ENCODE data around the gene SMIM12.

The SMIM12 gene

DNA sequence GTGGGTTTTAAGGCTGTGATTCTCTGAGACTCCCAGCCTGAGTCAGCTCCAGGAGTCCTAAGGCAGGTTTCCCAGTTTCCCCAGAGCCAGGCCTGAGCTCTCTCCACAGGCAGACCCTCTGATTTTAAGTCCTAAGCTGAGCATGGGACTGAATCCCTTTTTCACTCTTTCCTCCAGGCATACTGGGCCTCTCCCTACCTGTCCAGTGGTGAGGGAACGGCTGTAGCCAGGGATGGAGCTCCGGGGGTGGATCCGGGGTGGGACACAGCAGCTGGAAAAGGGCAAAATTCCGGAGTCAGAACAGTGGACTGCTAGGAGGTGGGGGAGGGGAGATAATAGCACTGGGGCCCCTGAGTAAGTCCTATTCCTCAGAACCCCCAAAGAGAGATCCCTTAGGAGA is 39.9 kb upstream of the SMIM12 start:
- Histone ChIP-seq H3K27ac (ENCODE audit: low read length) (no peak overlapping the region), H3K4me3 (ENCODE audit: low read length in 2 of 2) (no peak overlapping the region), H3K9me3 (ENCODE audit: control insufficient read depth in 2 of 2, low read length in 2 of 2) (no peaks in the 10 kb centered on the region), H3K9ac (ENCODE audit: low read length in 2 of 2) (no peak overlapping the region), H3K4me1 (ENCODE audit: control insufficient read depth, insufficient read depth, low read length) (no peaks in the 10 kb centered on the region), H3K27me3 (ENCODE audit: control insufficient read depth in 1 of 2, insufficient read depth in 2 of 2, low read length in 2 of 2) (peaks cover 0 to 15% of the 10 kb centered on the region in 2 donors), H3K36me3 (ENCODE audit: control insufficient read depth in 2 of 2, insufficient read depth in 2 of 2, low read length in 2 of 2) (no peaks in the 10 kb centered on the region)

DNA sequence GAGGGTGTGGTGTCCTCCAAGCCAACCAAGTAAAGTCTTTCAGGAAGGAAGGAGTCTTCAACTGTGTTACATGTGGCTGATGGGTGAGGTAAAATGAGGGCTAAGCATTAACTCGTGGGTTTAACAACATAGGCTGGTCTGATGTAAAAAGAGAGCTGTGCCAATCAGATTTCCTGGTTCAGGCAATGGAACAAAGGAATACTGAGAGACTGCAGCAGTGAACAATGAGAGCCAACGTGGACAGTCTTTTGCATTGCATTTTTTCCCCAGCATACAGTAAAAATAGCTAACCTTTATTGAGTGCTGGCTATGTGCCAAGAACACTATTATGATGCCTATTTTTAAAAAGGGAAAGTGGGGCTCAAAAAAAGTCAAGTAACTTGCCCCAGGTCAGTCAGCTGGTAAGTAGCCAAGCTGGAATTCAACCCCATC is 38.8 kb upstream of the SMIM12 start:
- H3K9me3 ChIP-seq (ENCODE audit: control insufficient read depth in 2 of 2, low read length in 2 of 2) = no peaks in the 10 kb centered on the region
- no peak overlapping the region for H3K9ac ChIP-seq (ENCODE audit: low read length in 2 of 2)
- no peak overlapping the region for H3K27ac ChIP-seq (ENCODE audit: low read length)
- H3K4me3 ChIP-seq (ENCODE audit: low read length in 2 of 2) = no peak overlapping the region
- no peaks in the 10 kb centered on the region for H3K4me1 ChIP-seq (ENCODE audit: control insufficient read depth, insufficient read depth, low read length)
- H3K36me3 ChIP-seq (ENCODE audit: control insufficient read depth in 2 of 2, insufficient read depth in 2 of 2, low read length in 2 of 2) = no peaks in the 10 kb centered on the region
- H3K27me3 ChIP-seq (ENCODE audit: control insufficient read depth in 1 of 2, insufficient read depth in 2 of 2, low read length in 2 of 2) = peaks cover 0 to 13% of the 10 kb centered on the region in 2 donors

DNA sequence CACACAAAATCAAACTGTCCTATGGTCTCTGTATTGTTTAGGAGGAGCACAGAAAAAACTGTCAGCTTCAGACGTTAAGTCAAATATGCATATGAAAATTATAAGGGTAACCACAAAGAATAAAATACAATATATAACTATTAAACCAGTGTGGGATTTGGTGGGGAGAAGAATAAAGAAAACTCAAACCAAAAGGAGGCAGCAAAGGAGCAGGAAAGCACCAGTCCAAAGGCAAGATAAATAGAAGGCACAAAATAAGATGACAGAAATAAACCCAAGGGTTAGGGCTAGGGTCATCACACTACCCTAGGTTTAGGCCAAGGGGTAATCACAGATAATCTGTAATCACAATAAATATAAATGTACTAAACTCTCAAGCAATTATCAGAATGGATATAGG is 37.1 kb upstream of the SMIM12 start:
- no peak overlapping the region for H3K9ac ChIP-seq (ENCODE audit: low read length in 2 of 2)
- H3K36me3 ChIP-seq (ENCODE audit: control insufficient read depth in 2 of 2, insufficient read depth in 2 of 2, low read length in 2 of 2) = no peaks in the 10 kb centered on the region
- H3K27me3 ChIP-seq (ENCODE audit: control insufficient read depth in 1 of 2, insufficient read depth in 2 of 2, low read length in 2 of 2) = peaks cover 0 to 7% of the 10 kb centered on the region in 2 donors
- peaks cover 0 to 7% of the 10 kb centered on the region in 2 donors for H3K9me3 ChIP-seq (ENCODE audit: control insufficient read depth in 2 of 2, low read length in 2 of 2)
- no peaks in the 10 kb centered on the region for H3K4me1 ChIP-seq (ENCODE audit: control insufficient read depth, insufficient read depth, low read length)
- no peak overlapping the region for H3K4me3 ChIP-seq (ENCODE audit: low read length in 2 of 2)
- no peak overlapping the region for H3K27ac ChIP-seq (ENCODE audit: low read length)

DNA sequence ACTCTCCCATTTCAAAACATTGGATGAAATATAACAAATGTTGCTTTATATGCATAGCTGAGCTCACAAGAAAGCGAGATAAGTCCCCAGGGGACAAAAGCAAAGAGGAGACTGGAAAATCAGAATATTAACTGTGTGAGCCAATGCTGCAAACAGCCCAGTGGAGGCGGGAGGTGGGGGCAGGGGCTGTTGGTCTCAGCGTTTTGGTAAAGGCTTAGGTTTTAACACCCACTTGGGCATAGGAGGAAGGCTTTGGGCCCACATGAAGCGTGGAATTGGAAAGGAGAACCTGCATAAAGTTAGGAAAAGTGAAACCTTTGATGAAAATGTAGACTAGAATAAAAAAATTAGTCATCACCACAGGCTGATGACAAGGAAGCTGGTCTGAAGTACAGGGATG is 30.2 kb upstream of the SMIM12 start:
- Histone ChIP-seq H3K4me3 (ENCODE audit: low read length in 2 of 2) (no peak overlapping the region), H3K9ac (ENCODE audit: low read length in 2 of 2) (no peak overlapping the region), H3K36me3 (ENCODE audit: control insufficient read depth in 2 of 2, insufficient read depth in 2 of 2, low read length in 2 of 2) (no peaks in the 10 kb centered on the region), H3K4me1 (ENCODE audit: control insufficient read depth, insufficient read depth, low read length) (peaks cover 11% of the 10 kb centered on the region), H3K27ac (ENCODE audit: low read length) (no peak overlapping the region), H3K27me3 (ENCODE audit: control insufficient read depth in 1 of 2, insufficient read depth in 2 of 2, low read length in 2 of 2) (peaks cover 15 to 20% of the 10 kb centered on the region in 2 donors), H3K9me3 (ENCODE audit: control insufficient read depth in 2 of 2, low read length in 2 of 2) (peaks cover 0 to 7% of the 10 kb centered on the region in 2 donors)

DNA sequence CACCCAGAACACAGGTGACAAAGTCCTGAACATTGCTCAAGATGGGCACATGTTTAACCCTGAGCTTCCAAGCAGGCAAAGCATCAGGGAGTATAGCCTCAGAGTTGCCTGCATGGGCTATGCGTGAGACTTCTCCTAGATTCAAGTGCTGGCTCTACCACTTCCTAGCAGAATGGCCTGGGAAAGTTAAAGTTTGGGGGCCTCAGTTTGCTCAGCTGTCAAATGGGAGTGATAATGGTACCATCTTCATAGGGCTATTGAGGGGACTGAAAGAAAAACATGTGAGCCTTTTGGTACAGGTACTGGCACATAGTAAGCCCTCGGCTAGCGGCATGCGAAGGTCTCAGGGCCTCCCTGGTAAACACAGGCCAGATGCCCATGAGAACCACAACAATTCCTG is 28.0 kb upstream of the SMIM12 start:
- H3K36me3 ChIP-seq (ENCODE audit: control insufficient read depth in 2 of 2, insufficient read depth in 2 of 2, low read length in 2 of 2) = no peaks in the 10 kb centered on the region
- H3K4me3 ChIP-seq (ENCODE audit: low read length in 2 of 2) = no peak overlapping the region
- peaks cover 11% of the 10 kb centered on the region for H3K4me1 ChIP-seq (ENCODE audit: control insufficient read depth, insufficient read depth, low read length)
- H3K9ac ChIP-seq (ENCODE audit: low read length in 2 of 2) = no peak overlapping the region
- H3K9me3 ChIP-seq (ENCODE audit: control insufficient read depth in 2 of 2, low read length in 2 of 2) = peaks cover 0 to 5% of the 10 kb centered on the region in 2 donors
- H3K27ac ChIP-seq (ENCODE audit: low read length) = no peak overlapping the region
- H3K27me3 ChIP-seq (ENCODE audit: control insufficient read depth in 1 of 2, insufficient read depth in 2 of 2, low read length in 2 of 2) = peaks cover 30 to 37% of the 10 kb centered on the region in 2 donors

DNA sequence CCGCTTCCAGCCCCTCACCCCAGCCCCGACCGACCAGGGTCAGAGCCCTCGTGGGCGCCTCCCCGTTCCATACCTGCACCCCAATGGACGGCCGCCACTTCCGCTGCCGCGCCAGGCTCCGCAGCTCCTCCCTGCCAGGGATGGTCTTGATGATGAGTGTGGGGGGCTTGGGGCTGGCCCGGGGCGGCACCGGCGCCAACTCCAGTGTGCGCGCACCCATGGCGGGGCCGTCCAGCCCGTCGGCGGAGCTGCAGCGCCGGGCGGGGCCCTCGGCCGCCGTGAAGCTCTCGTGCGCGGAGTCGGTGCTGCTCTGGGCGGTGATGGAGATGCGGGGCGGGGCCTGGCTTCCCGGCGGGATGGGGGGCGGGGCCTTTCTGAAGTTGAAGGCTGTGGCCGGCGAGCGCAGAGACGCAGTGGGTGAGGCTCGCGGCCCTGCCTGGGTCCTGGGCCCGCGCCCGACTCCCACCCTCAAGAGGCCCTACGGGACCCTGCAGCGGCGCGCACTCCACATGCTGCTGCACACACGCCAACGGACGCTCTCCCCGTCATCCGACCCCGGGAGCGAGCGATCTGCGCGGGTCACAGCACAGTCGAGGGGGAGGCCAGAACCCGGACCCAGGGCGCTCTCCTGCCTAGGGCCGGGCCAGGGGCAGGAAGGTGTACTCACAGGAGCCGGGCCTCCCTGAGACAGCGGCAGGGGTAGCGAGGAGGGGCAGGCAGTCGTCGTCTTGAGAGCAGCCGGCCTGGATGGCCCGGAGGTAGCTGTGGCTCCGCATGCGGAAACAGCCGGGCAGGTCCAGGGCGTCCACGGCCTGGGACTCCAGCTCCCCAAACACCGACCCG is 26.1 kb upstream of the SMIM12 start:
- Histone ChIP-seq H3K27me3 (ENCODE audit: control insufficient read depth in 1 of 2, insufficient read depth in 2 of 2, low read length in 2 of 2) (peaks cover 30 to 37% of the 10 kb centered on the region in 2 donors), H3K4me3 (ENCODE audit: low read length in 2 of 2) (peak overlapping the region; percentile 20 to 63), H3K36me3 (ENCODE audit: control insufficient read depth in 2 of 2, insufficient read depth in 2 of 2, low read length in 2 of 2) (no peaks in the 10 kb centered on the region), H3K9ac (ENCODE audit: low read length in 2 of 2) (no peak overlapping the region), H3K9me3 (ENCODE audit: control insufficient read depth in 2 of 2, low read length in 2 of 2) (peaks cover 2 to 4% of the 10 kb centered on the region in 2 donors), H3K4me1 (ENCODE audit: control insufficient read depth, insufficient read depth, low read length) (peaks cover 11% of the 10 kb centered on the region), H3K27ac (ENCODE audit: low read length) (no peak overlapping the region)

DNA sequence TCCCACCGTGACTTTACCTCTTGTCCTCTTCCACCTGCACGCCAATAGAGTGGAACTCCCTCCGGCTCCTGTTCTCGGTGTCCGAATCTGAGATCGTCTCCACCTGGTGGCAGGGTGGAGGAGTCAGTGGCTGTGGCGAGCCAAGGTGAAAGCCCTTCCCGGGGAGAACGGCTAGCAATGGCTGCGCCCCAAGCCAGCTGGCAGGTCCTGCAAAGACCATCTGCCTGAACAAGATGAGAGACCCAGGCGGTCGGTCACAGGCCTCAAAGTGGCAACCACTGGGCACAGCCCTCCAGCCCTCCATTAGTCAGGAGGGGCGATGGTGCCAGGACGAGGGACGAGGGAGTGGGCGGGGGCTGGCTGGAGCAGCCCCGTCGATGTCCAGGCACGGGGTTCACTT is 25.4 kb upstream of the SMIM12 start:
- peaks cover 11% of the 10 kb centered on the region for H3K4me1 ChIP-seq (ENCODE audit: control insufficient read depth, insufficient read depth, low read length)
- H3K27me3 ChIP-seq (ENCODE audit: control insufficient read depth in 1 of 2, insufficient read depth in 2 of 2, low read length in 2 of 2) = peaks cover 30 to 40% of the 10 kb centered on the region in 2 donors
- peaks cover 2 to 4% of the 10 kb centered on the region in 2 donors for H3K9me3 ChIP-seq (ENCODE audit: control insufficient read depth in 2 of 2, low read length in 2 of 2)
- H3K27ac ChIP-seq (ENCODE audit: low read length) = no peak overlapping the region
- no peaks in the 10 kb centered on the region for H3K36me3 ChIP-seq (ENCODE audit: control insufficient read depth in 2 of 2, insufficient read depth in 2 of 2, low read length in 2 of 2)
- H3K9ac ChIP-seq (ENCODE audit: low read length in 2 of 2) = no peak overlapping the region
- H3K4me3 ChIP-seq (ENCODE audit: low read length in 2 of 2) = no peak overlapping the region

DNA sequence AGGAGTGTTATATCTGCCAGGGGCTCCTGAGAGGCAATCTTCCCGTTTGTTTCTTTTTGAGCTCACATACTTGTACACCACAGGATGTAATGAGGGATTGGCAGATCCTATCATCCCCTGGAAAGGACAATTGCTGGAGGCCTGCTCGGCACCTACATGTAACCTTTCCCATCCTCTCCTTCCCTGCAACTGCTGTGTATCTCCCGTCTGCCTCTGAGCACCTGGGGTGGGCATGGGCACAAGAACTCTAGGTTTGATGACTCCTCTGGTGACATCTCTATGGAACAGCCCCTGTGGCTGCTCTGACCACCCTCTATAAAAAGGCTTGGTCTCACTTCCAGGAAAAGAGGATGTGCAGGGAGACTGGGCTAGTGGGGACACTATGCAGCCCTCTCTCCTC is 25.0 kb upstream of the SMIM12 start:
- peaks cover 30 to 41% of the 10 kb centered on the region in 2 donors for H3K27me3 ChIP-seq (ENCODE audit: control insufficient read depth in 1 of 2, insufficient read depth in 2 of 2, low read length in 2 of 2)
- no peak overlapping the region for H3K27ac ChIP-seq (ENCODE audit: low read length)
- H3K9ac ChIP-seq (ENCODE audit: low read length in 2 of 2) = no peak overlapping the region
- H3K4me1 ChIP-seq (ENCODE audit: control insufficient read depth, insufficient read depth, low read length) = peaks cover 11% of the 10 kb centered on the region
- H3K4me3 ChIP-seq (ENCODE audit: low read length in 2 of 2) = no peak overlapping the region
- no peaks in the 10 kb centered on the region for H3K36me3 ChIP-seq (ENCODE audit: control insufficient read depth in 2 of 2, insufficient read depth in 2 of 2, low read length in 2 of 2)
- peaks cover 2 to 4% of the 10 kb centered on the region in 2 donors for H3K9me3 ChIP-seq (ENCODE audit: control insufficient read depth in 2 of 2, low read length in 2 of 2)

DNA sequence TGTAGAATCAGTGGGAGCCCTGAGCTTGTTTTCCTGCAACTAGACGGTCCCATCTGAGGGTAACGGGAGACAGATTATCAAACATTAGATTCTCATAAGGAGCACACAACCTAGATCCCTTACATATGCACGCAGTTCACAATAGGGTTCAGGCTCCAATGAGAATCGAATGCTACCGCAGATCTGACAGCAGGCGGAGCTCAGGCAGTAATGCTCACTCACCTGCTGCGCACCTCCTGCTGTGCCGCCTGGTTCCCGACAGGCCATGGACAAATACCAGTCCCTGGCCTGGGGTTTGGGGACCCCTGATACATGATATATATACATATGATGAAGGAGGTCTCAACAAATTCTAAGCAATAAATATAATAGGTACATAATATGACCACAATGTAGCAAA is 19.7 kb upstream of the SMIM12 start:
- Histone ChIP-seq H3K4me3 (ENCODE audit: low read length in 2 of 2) (no peak overlapping the region), H3K9me3 (ENCODE audit: control insufficient read depth in 2 of 2, low read length in 2 of 2) (peaks cover 2 to 4% of the 10 kb centered on the region in 2 donors), H3K36me3 (ENCODE audit: control insufficient read depth in 2 of 2, insufficient read depth in 2 of 2, low read length in 2 of 2) (no peaks in the 10 kb centered on the region), H3K4me1 (ENCODE audit: control insufficient read depth, insufficient read depth, low read length) (no peaks in the 10 kb centered on the region), H3K9ac (ENCODE audit: low read length in 2 of 2) (no peak overlapping the region), H3K27ac (ENCODE audit: low read length) (no peak overlapping the region), H3K27me3 (ENCODE audit: control insufficient read depth in 1 of 2, insufficient read depth in 2 of 2, low read length in 2 of 2) (peaks cover 24 to 28% of the 10 kb centered on the region in 2 donors)

DNA sequence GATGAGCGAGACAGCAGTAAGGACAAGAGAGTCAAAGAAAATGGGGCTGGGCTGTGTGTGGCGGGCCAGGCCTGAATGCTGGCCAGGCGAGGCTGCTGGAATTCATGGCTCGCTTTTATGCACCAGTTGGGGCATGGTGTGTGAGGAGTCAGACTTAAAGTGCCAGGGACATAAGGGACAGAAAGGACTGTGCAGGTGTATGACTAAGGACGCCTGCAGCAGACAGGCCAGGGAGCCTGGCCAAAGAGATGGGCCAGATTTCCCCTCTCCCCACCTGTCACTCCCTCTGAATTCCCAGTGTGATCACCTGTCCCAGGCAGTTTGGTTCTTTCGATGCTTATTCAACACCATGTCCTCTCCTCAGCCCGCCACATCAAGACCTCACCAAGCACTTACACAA is 16.9 kb upstream of the SMIM12 start:
- H3K4me1 ChIP-seq (ENCODE audit: control insufficient read depth, insufficient read depth, low read length) = no peaks in the 10 kb centered on the region
- H3K27me3 ChIP-seq (ENCODE audit: control insufficient read depth in 1 of 2, insufficient read depth in 2 of 2, low read length in 2 of 2) = peaks cover 22 to 24% of the 10 kb centered on the region in 2 donors
- H3K36me3 ChIP-seq (ENCODE audit: control insufficient read depth in 2 of 2, insufficient read depth in 2 of 2, low read length in 2 of 2) = no peaks in the 10 kb centered on the region
- H3K27ac ChIP-seq (ENCODE audit: low read length) = no peak overlapping the region
- H3K4me3 ChIP-seq (ENCODE audit: low read length in 2 of 2) = no peak overlapping the region
- no peak overlapping the region for H3K9ac ChIP-seq (ENCODE audit: low read length in 2 of 2)
- peaks cover 2 to 3% of the 10 kb centered on the region in 2 donors for H3K9me3 ChIP-seq (ENCODE audit: control insufficient read depth in 2 of 2, low read length in 2 of 2)

DNA sequence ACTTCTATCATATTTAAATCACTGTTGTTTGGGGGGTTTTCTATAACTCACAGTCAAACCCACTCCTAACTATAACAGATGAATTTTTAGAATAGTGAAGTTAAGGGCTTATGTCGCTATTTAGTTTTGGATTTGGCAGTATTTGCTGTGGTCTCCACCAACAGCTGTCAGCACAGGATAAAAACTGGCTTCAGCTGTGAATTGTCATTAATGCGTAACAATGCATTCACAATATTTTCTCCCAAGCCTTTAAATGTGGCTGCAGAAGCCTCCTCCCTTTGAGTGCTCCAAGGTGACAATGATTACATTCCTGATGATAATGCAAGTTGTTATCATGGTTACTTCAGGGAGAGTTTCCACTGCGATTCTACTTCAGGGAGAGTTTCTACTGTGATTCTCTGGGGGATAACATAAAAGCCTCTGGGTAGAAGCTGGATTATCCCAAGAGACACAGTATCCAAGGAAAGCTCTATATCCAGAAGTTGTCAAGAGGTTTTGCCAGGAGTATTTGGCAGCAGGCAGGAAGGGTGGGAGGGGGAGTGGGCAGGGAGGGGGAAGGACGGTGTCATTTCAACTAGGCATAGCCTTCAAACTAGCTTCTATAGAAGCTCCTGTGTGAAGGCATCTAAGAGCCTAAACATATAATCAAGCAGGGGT is 14.9 kb upstream of the SMIM12 start:
- Histone ChIP-seq H3K36me3 (ENCODE audit: control insufficient read depth in 2 of 2, insufficient read depth in 2 of 2, low read length in 2 of 2) (no peaks in the 10 kb centered on the region), H3K27me3 (ENCODE audit: control insufficient read depth in 1 of 2, insufficient read depth in 2 of 2, low read length in 2 of 2) (peaks cover 20 to 23% of the 10 kb centered on the region in 2 donors), H3K9me3 (ENCODE audit: control insufficient read depth in 2 of 2, low read length in 2 of 2) (no peaks in the 10 kb centered on the region), H3K27ac (ENCODE audit: low read length) (no peak overlapping the region), H3K4me3 (ENCODE audit: low read length in 2 of 2) (no peak overlapping the region), H3K9ac (ENCODE audit: low read length in 2 of 2) (no peak overlapping the region), H3K4me1 (ENCODE audit: control insufficient read depth, insufficient read depth, low read length) (no peaks in the 10 kb centered on the region)

All from stomach smooth muscle (tissue), 2 donors.